ENCODE data around the gene ILK.

GRCh38 chr11:6563667-6564066 is 39.9 kb upstream of the ILK start:
- TF ChIP-seq CTCF (conservative IDR thresholded peaks at IDR 0.05; ENCODE audit: low read depth, low read length) (no peak), EZH2 (IDR thresholded peaks at IDR 0.05; ENCODE audit: borderline replicate concordance, low read depth, low read length, poor library complexity, severe bottlenecking) (no peak)
